HG03571 (cell line): ENCODE results near the gene LRBA.

Experiments used
- ATAC-seq: cut with Tn5 transposase; IDR thresholded peaks from one replicate; pipeline ENCODE4 v1.9.1; 2021; ENCODE audit not compliant: unreplicated experiment

The LRBA gene

DNA sequence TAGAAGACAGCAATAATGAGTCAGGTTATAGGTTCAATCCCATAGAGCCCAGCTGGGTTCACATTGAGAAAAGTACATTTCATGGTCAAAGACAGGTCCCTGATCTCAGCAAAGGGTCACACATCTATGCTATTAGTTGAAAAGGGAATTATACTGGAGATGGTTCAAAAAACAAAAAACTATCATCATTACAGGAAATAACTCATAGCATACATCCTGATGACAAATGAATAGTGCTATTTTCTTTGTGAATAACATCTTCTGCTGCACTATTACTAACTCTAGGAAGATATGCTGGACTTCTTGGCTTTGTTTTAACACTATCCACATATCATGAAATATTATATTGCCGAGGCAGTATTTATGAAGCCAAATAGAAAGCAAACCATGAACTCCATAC lies 635.6 kb downstream of the LRBA start:
- no peak for ATAC-seq

DNA sequence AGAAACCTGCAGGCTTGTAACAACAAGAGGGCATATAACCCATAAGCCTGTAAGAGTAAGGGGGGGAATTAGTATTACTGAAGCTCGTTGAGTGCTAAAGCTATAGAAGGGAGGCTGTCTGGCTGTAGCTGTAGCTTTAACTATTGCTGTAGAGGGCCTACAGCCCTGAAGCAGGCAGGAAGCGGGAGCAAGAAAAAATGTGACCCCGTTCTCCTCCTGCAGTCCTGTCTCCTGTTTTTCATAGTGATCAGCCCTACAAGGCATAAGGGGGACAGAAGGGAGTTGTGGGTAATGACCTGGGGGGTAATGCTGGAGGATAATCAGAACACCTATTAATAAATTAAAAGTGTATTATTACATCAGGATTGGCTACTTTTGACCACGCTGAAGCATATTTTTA lies 640.1 kb downstream of the LRBA start:
- no peak for ATAC-seq

DNA sequence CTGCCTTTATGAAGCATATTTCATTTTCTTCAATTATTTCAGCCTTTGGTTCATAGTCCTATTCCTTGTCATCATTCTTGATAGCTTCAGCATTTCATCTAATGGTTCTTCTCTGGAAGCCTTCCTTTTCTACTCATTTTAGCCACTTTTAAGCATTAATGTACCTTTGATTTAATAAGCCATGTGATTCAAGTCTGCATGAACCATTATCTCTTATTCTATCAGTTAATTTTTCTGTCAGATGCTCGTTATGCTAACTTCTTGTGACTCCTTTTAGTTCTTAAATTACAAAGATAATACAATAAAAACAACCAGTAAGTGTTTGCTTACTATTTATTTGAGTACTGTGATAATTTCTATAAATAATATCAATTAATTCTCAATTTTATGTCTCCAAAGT lies 643.2 kb downstream of the LRBA start:
- no peak for ATAC-seq

DNA sequence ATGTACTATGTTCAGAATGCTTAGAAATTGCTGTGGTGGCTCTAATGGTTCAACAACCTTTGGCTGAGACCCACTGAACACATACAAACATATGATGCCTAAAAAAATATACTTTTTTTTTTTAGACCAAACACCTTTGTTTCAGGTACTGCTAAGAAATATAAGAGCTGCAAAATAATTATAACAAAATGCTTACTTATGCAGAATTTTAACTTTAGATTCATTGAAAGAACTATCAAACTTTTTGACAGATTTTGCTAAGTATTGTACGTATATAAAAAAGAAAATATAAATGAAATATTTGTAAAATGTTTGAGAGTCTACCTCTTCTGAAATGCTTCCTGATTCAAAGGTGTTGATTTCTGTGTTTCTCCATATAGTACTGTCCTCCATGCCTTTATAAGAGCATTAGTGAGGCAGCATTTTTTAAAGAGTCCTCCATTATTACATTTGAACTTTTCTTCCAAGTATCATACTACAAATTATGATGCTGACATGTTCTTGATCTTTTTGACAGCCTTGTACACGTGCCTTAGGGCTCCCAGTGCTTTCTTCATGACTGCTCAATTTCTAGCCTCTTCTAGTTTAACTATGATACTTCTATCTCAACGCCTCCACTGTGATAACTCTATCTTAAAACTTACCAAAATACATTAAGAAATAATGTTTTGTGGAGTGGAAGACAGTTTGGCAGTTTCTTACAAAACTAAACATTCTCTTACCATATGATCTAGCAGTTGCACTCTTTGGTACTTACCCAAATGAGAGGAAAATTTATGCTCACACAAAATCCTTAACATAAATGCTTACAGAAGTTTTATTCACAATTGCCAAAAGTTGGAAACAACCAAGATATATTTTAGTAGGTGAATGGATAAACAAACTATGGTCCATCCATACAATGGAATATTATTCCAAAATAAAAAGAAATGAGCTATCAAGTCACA lies 645.4 kb downstream of the LRBA start:
- no peak for ATAC-seq

DNA sequence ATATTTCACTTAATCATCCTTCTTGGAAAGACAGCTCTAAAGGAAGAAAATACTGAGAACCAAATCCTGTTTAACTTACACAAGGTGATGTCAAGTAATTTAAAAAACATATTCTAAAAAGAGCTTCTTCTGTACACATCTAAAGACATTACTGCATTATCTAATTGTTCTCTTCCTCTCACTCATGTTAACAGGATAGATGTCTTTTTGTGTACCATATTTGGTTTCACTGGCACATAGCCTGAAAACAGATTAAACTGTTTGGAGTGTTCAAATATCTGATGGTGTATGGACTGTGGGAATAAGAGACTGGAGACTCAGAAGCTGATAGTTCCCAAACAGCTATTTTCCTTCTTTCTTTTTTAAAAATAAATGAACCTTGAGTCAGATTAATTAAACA lies 646.4 kb downstream of the LRBA start:
- ATAC-seq, result no peak

DNA sequence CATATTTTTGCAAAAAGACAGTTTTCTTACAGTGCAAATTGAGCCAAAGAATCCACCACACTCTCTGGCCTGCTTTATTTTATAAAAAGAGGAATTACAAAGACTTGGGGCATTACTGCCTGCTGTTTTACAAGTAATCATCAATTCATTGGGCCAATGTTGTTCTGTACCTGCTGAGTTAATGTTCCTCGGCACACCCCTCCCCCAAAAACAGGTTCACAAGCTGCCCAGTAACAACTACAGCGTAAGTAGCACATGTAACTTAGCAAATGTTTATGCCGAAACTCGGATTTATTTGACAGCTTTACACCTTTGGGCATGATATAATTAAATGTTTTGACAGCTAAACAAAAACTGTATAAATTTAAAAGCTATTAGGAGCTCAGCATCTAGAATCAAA lies 647.8 kb downstream of the LRBA start:
- ATAC-seq, result no peak

DNA sequence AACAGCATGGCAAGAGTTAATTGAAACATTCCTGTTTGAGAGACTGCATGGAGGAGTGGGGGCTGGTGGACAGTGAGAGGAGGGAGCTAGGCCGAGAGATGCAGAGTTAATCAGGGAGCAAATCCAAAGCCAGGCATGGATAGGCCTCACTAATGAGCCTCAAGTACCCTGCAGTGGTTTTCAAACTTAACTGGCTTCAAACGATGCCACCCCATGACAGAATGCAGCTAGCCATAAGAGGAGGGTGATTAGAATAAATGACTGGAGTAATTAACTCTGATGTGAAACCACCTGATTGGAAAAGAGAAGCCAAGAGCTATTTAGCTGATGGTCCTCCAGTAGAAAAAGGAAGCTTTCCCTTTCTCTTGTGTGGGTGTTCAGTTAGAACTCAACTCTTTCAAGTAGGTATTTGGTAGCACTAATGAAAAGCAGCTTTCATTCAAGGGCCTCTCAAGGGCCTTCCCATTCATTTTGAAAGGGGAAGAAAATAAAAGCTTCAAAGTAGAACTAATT lies 648.5 kb downstream of the LRBA start:
- no peak for ATAC-seq

DNA sequence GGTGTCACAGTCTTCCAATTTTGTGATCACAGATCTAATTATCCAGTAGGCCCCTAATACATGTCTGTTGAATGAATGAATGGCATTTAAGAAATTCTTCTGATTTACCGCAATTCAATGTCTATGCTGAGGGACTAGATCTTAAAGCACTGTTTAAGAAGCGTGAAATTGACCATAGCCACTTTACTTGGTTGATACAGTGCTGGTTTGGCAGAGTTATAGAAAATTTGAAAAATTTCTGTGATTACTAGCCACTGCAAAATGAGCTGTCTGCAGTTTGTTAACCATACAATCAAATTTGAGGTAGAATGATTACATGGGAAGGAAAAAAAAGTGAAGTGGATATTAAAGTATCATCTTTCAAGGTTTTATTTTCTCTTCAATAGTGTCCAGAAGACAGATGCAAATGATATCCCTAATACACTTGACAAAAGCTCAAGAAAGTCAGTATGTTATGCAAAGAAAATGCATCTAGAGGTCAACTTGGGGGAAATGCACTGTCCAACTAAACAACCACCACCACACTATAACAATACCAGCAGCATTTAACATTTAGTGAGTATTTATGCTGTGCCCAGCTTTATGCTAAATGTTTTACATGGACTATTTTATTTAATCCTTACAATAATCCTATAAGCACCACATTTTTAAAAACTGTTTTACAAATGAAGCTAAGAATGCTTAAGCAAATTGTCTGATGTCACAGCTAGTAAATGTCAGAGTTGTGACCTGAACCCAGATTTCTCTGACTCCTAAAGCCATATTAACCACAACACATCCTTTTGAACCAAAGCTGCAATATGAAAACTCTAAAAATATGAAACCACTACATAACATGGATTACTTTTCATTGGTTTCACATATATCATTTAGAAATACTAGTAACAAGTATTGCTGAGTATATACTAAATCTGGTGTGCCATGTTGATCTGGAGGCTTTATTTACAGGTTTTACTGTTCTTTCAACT lies 651.1 kb downstream of the LRBA start:
- ATAC-seq, result no peak

DNA sequence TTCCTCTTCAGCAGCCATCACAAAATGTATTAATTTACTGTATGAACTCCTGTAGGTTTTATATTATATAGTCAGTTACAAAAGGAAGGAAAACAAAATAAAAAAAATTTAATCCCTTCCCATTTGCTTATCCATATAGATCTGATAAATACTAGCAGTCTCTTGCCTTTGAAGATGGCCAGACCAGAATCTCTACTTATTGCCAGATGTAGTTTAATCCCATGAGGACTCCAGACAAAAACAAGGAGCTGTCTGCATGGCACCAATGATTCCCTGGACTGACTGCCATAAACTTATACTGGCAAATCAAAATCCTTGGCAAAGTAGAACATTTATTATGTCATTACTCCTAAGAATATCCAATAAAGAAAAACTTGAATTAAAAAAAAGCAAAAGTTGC lies 656.4 kb downstream of the LRBA start:
- ATAC-seq, result no peak

DNA sequence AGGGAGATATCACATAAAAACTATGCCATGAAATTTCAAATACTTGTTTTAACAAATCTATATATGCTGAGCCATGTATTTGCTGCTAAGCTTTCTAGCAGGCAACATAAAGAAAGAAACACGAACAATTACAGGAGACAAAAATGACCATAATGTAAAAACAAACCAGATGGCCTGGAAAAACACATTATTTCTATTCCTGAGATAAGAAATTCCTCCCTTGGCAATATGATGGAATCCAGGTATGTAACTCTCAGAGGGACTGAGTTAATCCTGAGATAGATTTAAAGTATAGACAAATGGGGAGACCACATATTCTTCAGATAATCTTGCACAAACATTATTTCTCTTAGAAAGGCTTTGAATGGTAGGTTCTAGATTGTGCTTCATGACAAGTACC lies 657.3 kb downstream of the LRBA start:
- ATAC-seq, result no peak

DNA sequence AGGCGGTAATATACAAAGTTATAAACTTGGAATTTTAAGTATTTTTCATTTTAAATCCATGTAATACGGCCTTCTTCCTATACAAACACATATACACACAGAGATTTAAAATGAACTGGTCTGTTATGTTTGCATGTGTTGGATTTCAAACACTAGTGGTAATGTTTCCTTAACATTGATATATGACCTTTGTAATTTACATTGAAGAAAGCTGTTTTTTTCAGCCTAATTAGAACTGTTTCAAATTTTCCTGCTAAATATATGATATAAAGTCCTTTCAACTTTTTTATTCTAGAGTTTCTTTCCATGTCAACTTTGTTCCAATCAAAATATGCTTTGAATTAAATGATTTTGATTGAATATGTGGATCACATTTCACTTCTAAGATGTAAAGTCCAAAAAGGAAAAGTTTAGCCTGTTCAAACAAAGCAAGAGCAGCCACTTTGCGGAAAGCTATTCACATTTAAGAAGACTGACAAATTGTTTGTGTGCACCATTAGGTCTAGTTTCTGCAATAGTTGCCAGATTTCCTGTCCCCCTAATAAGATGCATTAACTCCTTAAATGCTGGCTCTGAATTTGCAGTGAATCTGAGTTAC lies 659.1 kb downstream of the LRBA start:
- no peak for ATAC-seq

DNA sequence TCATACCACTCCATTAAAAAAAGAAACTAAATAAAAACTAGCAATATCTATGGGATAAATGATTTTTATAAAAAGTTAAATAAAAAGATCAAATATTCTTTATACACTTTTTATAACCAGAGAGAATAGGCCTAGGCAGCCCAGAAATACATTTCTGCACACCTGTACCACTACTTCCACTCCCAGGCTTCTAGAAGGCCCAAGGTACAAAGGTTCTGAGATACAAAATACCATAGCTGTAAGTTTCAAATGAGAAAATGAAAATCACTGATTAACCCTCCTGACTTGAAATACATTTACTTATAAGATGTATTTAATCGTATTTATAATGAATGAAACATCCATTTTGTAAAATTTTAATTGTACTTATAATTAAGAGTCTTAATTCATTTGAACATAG lies 659.7 kb downstream of the LRBA start:
- no peak for ATAC-seq

DNA sequence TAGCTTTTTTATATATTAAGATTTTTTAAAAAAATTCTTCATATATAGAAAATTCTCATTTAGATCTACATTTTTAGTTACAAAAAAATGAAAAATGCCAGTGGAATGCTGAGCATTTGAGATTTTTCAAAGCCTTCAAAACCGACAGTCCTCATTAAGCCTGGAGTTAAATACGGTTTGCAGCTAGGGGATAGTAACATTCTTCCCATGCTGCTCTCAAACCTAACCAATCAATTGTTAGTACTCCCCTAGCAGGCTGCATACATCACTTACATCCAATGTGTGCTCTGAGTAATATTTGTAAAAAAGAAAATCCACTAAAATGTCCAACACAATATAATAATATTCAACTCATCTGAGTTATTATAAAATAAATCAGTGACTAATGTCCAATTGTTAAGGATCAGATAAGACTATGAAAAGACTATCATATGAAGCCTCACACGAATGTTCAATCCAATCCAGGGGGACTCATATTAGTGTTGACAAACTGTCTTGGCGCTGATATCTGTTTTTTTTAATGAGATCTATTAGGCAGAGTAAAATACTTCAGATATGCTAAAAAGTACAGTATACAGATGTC lies 660.8 kb downstream of the LRBA start:
- ATAC-seq, result no peak

DNA sequence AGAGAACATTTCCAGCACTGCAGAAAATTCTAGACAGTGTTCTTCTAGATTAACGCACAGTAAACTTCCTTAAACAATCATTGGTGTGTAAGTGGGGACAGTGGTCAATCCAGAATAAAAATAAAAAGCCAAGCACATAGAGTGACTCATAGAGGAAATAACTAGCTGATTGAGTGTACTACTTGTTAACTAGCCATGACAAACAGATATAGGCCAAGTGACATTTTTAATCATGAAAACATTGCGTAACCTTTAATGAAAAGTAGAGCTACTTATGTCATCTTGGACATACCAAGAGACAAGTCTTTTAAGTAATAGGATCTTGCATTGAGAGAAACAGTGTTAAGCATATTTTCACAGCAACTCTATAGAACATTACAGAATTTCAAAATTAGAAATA lies 667.0 kb downstream of the LRBA start:
- ATAC-seq, result no peak

DNA sequence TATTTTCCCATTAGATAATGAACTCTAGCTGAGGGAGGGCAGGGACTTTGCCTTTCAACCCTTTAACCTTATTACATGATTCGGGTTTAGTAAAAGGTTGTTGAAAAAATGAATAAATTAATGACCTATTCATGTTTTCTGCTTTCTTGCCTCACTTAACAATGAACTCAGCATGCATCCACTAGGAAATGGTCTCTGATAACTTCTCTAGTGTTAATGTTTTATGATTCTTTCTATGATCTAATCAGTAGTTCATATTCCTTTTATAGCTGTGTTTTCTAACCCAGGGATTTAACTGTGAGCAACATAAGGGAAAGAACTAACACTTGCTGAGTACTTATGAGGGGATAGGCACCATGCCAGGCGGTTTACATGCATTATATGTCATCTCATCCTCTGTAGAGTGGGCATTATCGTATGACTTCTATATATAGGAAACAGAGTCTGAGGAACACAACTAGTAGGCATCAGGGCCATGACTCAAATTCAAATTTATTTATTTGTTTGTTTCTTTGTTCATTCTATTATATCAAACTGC lies 669.8 kb downstream of the LRBA start:
- no peak for ATAC-seq

DNA sequence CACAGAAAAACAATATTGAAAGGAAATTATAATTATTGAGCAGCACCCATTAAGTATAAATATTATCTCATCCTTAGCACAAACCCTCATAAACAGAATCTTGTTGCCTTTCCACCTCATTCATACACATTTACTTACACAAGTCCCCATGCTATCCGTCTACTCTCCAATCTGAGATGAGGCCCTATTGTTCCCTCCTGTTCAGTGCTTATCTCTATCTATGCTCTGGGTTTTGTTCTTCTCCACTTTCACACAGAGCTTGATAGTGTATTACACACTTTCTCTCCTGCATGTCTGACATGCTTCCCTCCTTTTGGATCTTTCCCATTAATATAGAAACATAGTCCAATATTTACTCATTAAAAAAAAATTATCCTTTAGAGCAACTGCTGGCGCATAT lies 671.3 kb downstream of the LRBA start:
- ATAC-seq, result no peak

DNA sequence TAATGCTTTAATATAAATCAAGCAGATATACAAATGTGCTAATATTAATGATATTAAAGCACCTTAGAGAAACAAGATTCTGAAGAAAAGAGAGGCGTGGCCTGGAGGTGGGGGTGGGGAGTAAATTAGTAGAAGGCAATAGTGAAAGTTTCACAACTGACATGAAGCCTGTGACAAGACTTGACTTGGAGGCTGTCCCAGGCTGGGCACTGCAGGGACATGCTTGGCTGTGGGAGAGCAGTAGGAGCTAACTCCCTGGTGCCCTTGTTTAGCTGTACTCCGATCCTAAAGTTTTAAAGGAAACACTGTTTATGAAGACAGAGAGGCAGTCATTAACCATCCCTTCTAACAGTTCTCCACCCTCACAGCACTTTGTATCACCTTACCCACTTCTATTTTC lies 672.1 kb downstream of the LRBA start:
- no peak for ATAC-seq

DNA sequence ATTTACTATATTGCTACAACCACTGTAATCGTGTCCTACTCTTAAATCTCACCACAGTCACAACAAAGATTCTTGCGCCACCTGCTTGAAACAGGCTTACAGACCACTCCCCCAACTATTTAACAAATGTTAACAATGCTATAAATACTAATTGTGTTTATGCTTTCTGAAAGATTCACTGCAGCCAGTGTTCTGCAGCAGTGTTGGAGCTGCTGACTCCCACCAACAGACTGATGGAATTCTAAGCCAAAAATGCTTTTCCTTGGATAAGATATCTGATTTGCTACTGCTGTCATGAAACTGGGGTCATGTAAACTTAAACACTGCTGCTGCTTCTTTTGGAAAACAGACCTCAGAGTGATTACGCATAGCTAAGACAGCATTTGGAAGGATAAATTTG lies 677.4 kb downstream of the LRBA start:
- no peak for ATAC-seq

DNA sequence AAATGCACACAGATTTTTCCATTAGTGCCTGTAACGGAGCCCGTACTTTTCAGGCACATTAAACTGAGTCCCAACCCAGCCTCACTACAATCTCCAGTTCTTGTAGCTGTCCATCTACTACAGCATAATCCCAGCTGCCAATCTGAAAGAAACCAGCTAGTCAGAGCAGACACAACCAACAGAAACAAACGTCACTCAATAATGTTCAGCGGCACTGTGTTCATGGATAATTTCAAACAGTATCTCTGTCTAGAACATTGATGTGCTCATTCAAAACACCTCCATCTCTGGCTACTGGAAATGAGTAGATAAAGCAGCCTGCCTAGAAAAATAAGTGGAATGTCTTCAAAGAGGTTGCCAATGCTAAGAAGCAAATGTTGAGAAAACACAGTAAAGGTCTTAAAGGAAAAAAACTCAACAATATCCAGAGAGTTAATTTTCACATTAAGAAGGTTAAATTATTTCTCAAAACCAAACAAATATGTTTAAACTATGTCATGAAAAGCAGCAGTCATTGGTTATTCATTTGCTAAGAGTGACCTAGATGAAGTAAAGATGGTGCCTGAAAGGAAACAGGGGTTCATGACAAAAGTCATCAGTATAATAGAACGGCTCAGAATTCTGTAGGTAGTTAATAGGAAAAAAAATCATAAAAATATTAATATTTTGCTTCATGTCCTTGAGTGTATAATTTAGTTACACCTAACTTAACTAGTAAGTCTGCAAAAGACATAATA lies 678.2 kb downstream of the LRBA start:
- ATAC-seq, result no peak

DNA sequence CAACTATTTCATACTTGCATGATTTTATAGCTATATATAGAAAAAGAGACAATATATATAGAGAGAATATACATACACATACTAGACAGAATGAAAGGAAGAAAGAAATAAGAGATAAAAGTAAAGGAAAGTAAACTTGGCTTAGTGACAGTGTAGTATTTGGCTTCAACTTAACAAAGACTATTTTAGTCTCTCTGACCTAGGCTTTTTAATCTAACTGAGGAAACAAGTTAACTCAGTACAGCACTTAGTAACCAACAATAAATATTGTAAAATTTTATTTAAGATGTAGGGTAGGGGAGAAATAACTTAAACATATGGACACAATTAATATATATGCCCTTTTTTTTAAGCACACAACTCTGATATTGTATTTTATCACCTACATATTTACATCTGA lies 682.1 kb downstream of the LRBA start:
- ATAC-seq, result no peak
